ENCODE measurements around the gene UNC93A.
"Not testable (repeated sequence)": the region's sequence is repeated elsewhere in the genome, so short reads cannot be mapped to it uniquely, and the experiment has no call there.

UNC93A gene

GRCh38 chr6:167290786-167291622, at the start of gene UNC93A:
UNC93A (plus strand) TSS chr6:167291315; CDS start chr6:167291490, 175 bp downstream.
- Histone ChIP-seq H3K4me1 (ENCODE audit: insufficient read depth, low read length) (no peaks in the 10 kb centered on the region), H3K9ac (ENCODE audit: low read depth, low read length) (no peak within 1 kb of the TSS)
- no peak for DNase-seq

GRCh38 chr6:167241321-167242134, 49.6 kb upstream of the UNC93A start:
- ATAC-seq (ENCODE audit: insufficient read depth, low read depth); H2AFZ ChIP-seq (ENCODE audit: low read depth, low read length); DNase-seq; H3K27me3 ChIP-seq (ENCODE audit: insufficient read depth, low read length, poor library complexity); H3K4me2 ChIP-seq (ENCODE audit: insufficient read depth, low read length); H3K27ac ChIP-seq (ENCODE audit: low read length); H4K20me1 ChIP-seq (ENCODE audit: insufficient read depth, low read length); H3K4me3 ChIP-seq (ENCODE audit: low read depth in 1 of 2, low read length in 2 of 2); H3K79me2 ChIP-seq (ENCODE audit: insufficient read depth, low read length); H3K9ac ChIP-seq (ENCODE audit: low read depth, low read length); H3K4me1 ChIP-seq (ENCODE audit: insufficient read depth, low read length); H3K9me3 ChIP-seq (ENCODE audit: insufficient read depth, low read length, severe bottlenecking); H3K36me3 ChIP-seq (ENCODE audit: insufficient read depth, low read length): not testable (repeated sequence)

More at GRCh38 chr6:167290786-167291622, at the start of gene UNC93A:
- no peaks in the 10 kb centered on the region for H3K79me2 ChIP-seq (ENCODE audit: insufficient read depth, low read length)
- no peak within 1 kb of the TSS for H3K4me3 ChIP-seq (ENCODE audit: low read depth in 1 of 2, low read length in 2 of 2)
- H3K27me3 ChIP-seq (ENCODE audit: insufficient read depth, low read length, poor library complexity): no peaks in the 10 kb centered on the region
- H3K9me3 ChIP-seq (ENCODE audit: insufficient read depth, low read length, severe bottlenecking): no peaks in the 10 kb centered on the region
- H3K27ac ChIP-seq (ENCODE audit: low read length): no peak within 1 kb of the TSS
- H3K36me3 ChIP-seq (ENCODE audit: insufficient read depth, low read length): no peaks in the 10 kb centered on the region
- TF ChIP-seq CTCF (IDR thresholded peaks at IDR 0.05; ENCODE audit: borderline replicate concordance, extremely low read depth, low read length, poor library complexity, severe bottlenecking) (no peak), EZH2 (IDR thresholded peaks at IDR 0.05; ENCODE audit: borderline replicate concordance, low read depth, low read length, severe bottlenecking) (no peak)
- no peak for ATAC-seq (ENCODE audit: insufficient read depth, low read depth)
- no peak within 1 kb of the TSS for H3K4me2 ChIP-seq (ENCODE audit: insufficient read depth, low read length)
- no peak within 1 kb of the TSS for H2AFZ ChIP-seq (ENCODE audit: low read depth, low read length)
- no peaks in the 10 kb centered on the region for H4K20me1 ChIP-seq (ENCODE audit: insufficient read depth, low read length)

- H3K9me3 ChIP-seq (ENCODE audit: insufficient read depth, low read length, severe bottlenecking); DNase-seq; H3K79me2 ChIP-seq (ENCODE audit: insufficient read depth, low read length); ATAC-seq (ENCODE audit: insufficient read depth, low read depth); H3K9ac ChIP-seq (ENCODE audit: low read depth, low read length); H4K20me1 ChIP-seq (ENCODE audit: insufficient read depth, low read length); H2AFZ ChIP-seq (ENCODE audit: low read depth, low read length); H3K36me3 ChIP-seq (ENCODE audit: insufficient read depth, low read length); H3K4me2 ChIP-seq (ENCODE audit: insufficient read depth, low read length); H3K4me3 ChIP-seq (ENCODE audit: low read depth in 1 of 2, low read length in 2 of 2); H3K27me3 ChIP-seq (ENCODE audit: insufficient read depth, low read length, poor library complexity); H3K4me1 ChIP-seq (ENCODE audit: insufficient read depth, low read length); H3K27ac ChIP-seq (ENCODE audit: low read length): not testable (repeated sequence)
These were observed 49.0 kb upstream of the UNC93A start for GRCh38 chr6:167242135-167242506.

- H3K4me1 ChIP-seq (ENCODE audit: insufficient read depth, low read length); H3K36me3 ChIP-seq (ENCODE audit: insufficient read depth, low read length); H3K9ac ChIP-seq (ENCODE audit: low read depth, low read length); H3K79me2 ChIP-seq (ENCODE audit: insufficient read depth, low read length); H3K27ac ChIP-seq (ENCODE audit: low read length); H4K20me1 ChIP-seq (ENCODE audit: insufficient read depth, low read length); DNase-seq; ATAC-seq (ENCODE audit: insufficient read depth, low read depth); H2AFZ ChIP-seq (ENCODE audit: low read depth, low read length); H3K9me3 ChIP-seq (ENCODE audit: insufficient read depth, low read length, severe bottlenecking); H3K4me3 ChIP-seq (ENCODE audit: low read depth in 1 of 2, low read length in 2 of 2); H3K4me2 ChIP-seq (ENCODE audit: insufficient read depth, low read length); H3K27me3 ChIP-seq (ENCODE audit: insufficient read depth, low read length, poor library complexity): not testable (repeated sequence)
These were observed 48.5 kb upstream of the UNC93A start for GRCh38 chr6:167242511-167243051.
